ENCODE measurements around the gene POLG2. TPM values are rescaled to one million over a fixed set of nuclear protein-coding genes. Genes with fewer than 3 reads are reported as not detected.

POLG2 gene
- total and polyA plus RNA-seq, 9 of the 15 experiments (the other 6 are each of a cell fraction or from before 2014, with no cell fraction given): 13.4 to 44.8 (median 37.0) TPM

GRCh38 chr17:64506576-64507412, 9.9 kb upstream of the POLG2 start, which contains the start of gene CEP95 (continued):
- no peak for TF ChIP-seq ZNF609 (CRISPR knock-in tag; IDR thresholded peaks at IDR 0.05; ENCODE audit: borderline replicate concordance)
- peak; percentile 84 for TF ChIP-seq SAP30 (IDR thresholded peaks at IDR 0.05; ENCODE audit: borderline replicate concordance, insufficient read depth, low read depth, low read length, poor library complexity, severe bottlenecking)
- peak; percentile 53 for TF ChIP-seq FOXP1 (CRISPR knock-in tag; IDR thresholded peaks at IDR 0.05)
- TF ChIP-seq, protein P1, sequence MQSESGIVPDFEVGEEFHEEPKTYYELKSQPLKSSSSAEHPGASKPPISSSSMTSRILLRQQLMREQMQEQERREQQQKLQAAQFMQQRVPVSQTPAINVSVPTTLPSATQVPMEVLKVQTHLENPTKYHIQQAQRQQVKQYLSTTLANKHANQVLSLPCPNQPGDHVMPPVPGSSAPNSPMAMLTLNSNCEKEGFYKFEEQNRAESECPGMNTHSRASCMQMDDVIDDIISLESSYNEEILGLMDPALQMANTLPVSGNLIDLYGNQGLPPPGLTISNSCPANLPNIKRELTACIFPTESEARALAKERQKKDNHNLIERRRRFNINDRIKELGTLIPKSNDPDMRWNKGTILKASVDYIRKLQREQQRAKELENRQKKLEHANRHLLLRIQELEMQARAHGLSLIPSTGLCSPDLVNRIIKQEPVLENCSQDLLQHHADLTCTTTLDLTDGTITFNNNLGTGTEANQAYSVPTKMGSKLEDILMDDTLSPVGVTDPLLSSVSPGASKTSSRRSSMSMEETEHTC (IDR thresholded peaks at IDR 0.05): peak; percentile 52; the same call in 1 of the 2 replicates
- no peak for TF ChIP-seq ZNF76 (CRISPR knock-in tag; IDR thresholded peaks at IDR 0.05; ENCODE audit: borderline replicate concordance)
- no peak for TF ChIP-seq RUNX1 (IDR thresholded peaks at IDR 0.05; ENCODE audit: low read depth)
- TF ChIP-seq GATA2 (CRISPR knock-in tag; IDR thresholded peaks at IDR 0.05): no peak
- TF ChIP-seq TFE3 (CRISPR knock-in tag; IDR thresholded peaks at IDR 0.05): peak; percentile 84
- no peak for TF ChIP-seq TAF15 (IDR thresholded peaks at IDR 0.05; ENCODE audit: low read depth, low read length)
- TF ChIP-seq MLX (CRISPR knock-in tag; conservative IDR thresholded peaks at IDR 0.05): no peak; a peak in 1 of 4 replicates
- no peak; the same call in 1 of the 2 replicates for TF ChIP-seq ZBTB1 (CRISPR knock-in tag; IDR thresholded peaks at IDR 0.05; ENCODE audit: borderline replicate concordance, low read depth)
- TF ChIP-seq YY1 (IDR thresholded peaks at IDR 0.05; ENCODE audit: borderline replicate concordance in 1 of 3, control insufficient read depth in 1 of 3, extremely low read depth in 1 of 3, insufficient read depth in 3 of 3, insufficient read length in 1 of 3, insufficient replicate concordance in 2 of 3, low read depth in 1 of 3, low read length in 2 of 3): peak in 2 of 3 experiments; percentile 2 to 14
- TF ChIP-seq MEIS2 (IDR thresholded peaks at IDR 0.05; ENCODE audit: partially characterized antibody): no peak
- TF ChIP-seq MTF1 (CRISPR knock-in tag; IDR thresholded peaks at IDR 0.05; ENCODE audit: borderline replicate concordance): no peak
- TF ChIP-seq MYC (IDR thresholded peaks at IDR 0.05; ENCODE audit: low read depth, low read length): peak; percentile 89
- peak; percentile 17; the same call in 1 of the 2 replicates for TF ChIP-seq MYC (CRISPR knock-in tag; IDR thresholded peaks at IDR 0.05; ENCODE audit: borderline replicate concordance, low read depth)
